ENCODE results near the gene D2HGDH.

Gene D2HGDH

GRCh38 chr2:241760301-241760771 is 25.9 kb downstream of the D2HGDH start:
- no peak overlapping the region for H3K4me3 ChIP-seq (ENCODE audit: low read length)
- no peak for DNase-seq (ENCODE audit: low read depth)

GRCh38 chr2:241762321-241762932 is 28.0 kb downstream of the D2HGDH start:
- no peak for TF ChIP-seq CTCF (IDR thresholded peaks at IDR 0.05; ENCODE audit: insufficient read depth, low read depth, low read length, missing control alignments)
- peak; percentile 22 for DNase-seq (ENCODE audit: low read depth)
- no peak overlapping the region for H3K4me3 ChIP-seq (ENCODE audit: low read length)

More at GRCh38 chr2:241760301-241760771, 25.9 kb downstream of the D2HGDH start:
- no peak for TF ChIP-seq CTCF (IDR thresholded peaks at IDR 0.05; ENCODE audit: insufficient read depth, low read depth, low read length, missing control alignments)

GRCh38 chr2:241762933-241763369 is 28.5 kb downstream of the D2HGDH start:
- no peak for DNase-seq (ENCODE audit: low read depth)
- no peak for TF ChIP-seq CTCF (IDR thresholded peaks at IDR 0.05; ENCODE audit: insufficient read depth, low read depth, low read length, missing control alignments)
- H3K4me3 ChIP-seq (ENCODE audit: low read length), result no peak overlapping the region

- H3K4me3 ChIP-seq (ENCODE audit: low read length), result no peak overlapping the region
- no peak for DNase-seq (ENCODE audit: low read depth)
- TF ChIP-seq CTCF (IDR thresholded peaks at IDR 0.05; ENCODE audit: insufficient read depth, low read depth, low read length, missing control alignments), result no peak
Observed at GRCh38 chr2:241763551-241764274, 29.3 kb downstream of the D2HGDH start.

GRCh38 chr2:241764275-241765241 is 30.1 kb downstream of the D2HGDH start:
- DNase-seq (ENCODE audit: low read depth), result no peak
- TF ChIP-seq CTCF (IDR thresholded peaks at IDR 0.05; ENCODE audit: insufficient read depth, low read depth, low read length, missing control alignments), result no peak
- H3K4me3 ChIP-seq (ENCODE audit: low read length), result no peak overlapping the region

- TF ChIP-seq CTCF (IDR thresholded peaks at IDR 0.05; ENCODE audit: insufficient read depth, low read depth, low read length, missing control alignments), result no peak
- no peak for DNase-seq (ENCODE audit: low read depth)
- no peak overlapping the region for H3K4me3 ChIP-seq (ENCODE audit: low read length)
Observed at GRCh38 chr2:241767464-241768250, 33.2 kb downstream of the D2HGDH start.

All from epithelial cell of esophagus (primary cell).